HG02885 (cell line): ENCODE measurements around the gene PTPN7.
"Not testable (repeated sequence)": the region's sequence is repeated elsewhere in the genome, so short reads cannot be mapped to it uniquely, and the experiment has no call there.

Experiments used
- ATAC-seq: cut with Tn5 transposase; IDR thresholded peaks from one replicate; pipeline ENCODE4 v1.9.1; 2021; ENCODE audit warnings: mild to moderate bottlenecking; ENCODE audit not compliant: unreplicated experiment, poor library complexity

Gene PTPN7

GRCh38 chr1:202111589-202111988 is 48.8 kb downstream of the PTPN7 start:
- ATAC-seq, result not testable (repeated sequence)

GRCh38 chr1:202110977-202111376 is 49.4 kb downstream of the PTPN7 start:
- no peak for ATAC-seq

- ATAC-seq, result no peak
These were observed 52.3 kb downstream of the PTPN7 start for GRCh38 chr1:202107801-202108731.

GRCh38 chr1:202107321-202107761 is 53.1 kb downstream of the PTPN7 start:
- no peak for ATAC-seq

GRCh38 chr1:202106340-202107254 is 53.8 kb downstream of the PTPN7 start:
- ATAC-seq, result no peak

GRCh38 chr1:202105571-202106339 is 54.6 kb downstream of the PTPN7 start:
- ATAC-seq, result no peak

GRCh38 chr1:202104073-202104472 is 56.3 kb downstream of the PTPN7 start:
- no peak for ATAC-seq

GRCh38 chr1:202101184-202101583 is 59.2 kb downstream of the PTPN7 start:
- ATAC-seq, result no peak
